HEK293 (cell line): ENCODE data around the gene RASGEF1B.

ENCODE experiments used
- BCL11A ChIP-seq: fragments of 450-650 bp; formaldehyde crosslinking; IDR thresholded peaks from 2 replicates; pipeline ENCODE4 v1.5.1; 2016; ENCODE audit warnings: low read depth, missing biosample characterization, missing genetic modification characterization
- ZNF132 ChIP-seq: fragments of 450-650 bp; formaldehyde crosslinking; IDR thresholded peaks from 2 replicates; pipeline ENCODE4 v1.5.1; 2017; ENCODE audit warnings: missing biosample characterization, missing genetic modification characterization, borderline replicate concordance
- ZNF24 ChIP-seq: fragments of 450-650 bp; formaldehyde crosslinking; IDR thresholded peaks from 2 replicates; pipeline ENCODE4 v1.5.1; 2016; ENCODE audit warnings: missing biosample characterization, missing genetic modification characterization
- ZNF335 ChIP-seq: fragments of 450-650 bp; formaldehyde crosslinking; conservative IDR thresholded peaks from 2 replicates; pipeline ENCODE4 v1.5.1; 2016; ENCODE audit warnings: missing biosample characterization, missing genetic modification characterization
- ZNF561 ChIP-seq: fragments of 450-650 bp; IDR thresholded peaks from 2 replicates; pipeline ENCODE4 v1.5.1; 2018; ENCODE audit warnings: missing biosample characterization, missing genetic modification characterization, borderline replicate concordance
- ZNF664 ChIP-seq: fragments of 450-650 bp; formaldehyde crosslinking; IDR thresholded peaks from 2 replicates; pipeline ENCODE4 v1.5.1; 2016; ENCODE audit warnings: missing biosample characterization, missing genetic modification characterization
- ZNF747 ChIP-seq: fragments of 450-650 bp; formaldehyde crosslinking; IDR thresholded peaks from 2 replicates; pipeline ENCODE4 v1.5.1; 2016; ENCODE audit warnings: missing biosample characterization, missing genetic modification characterization
- TF ChIP-seq, protein P1 (sequence below): fragments of 450-650 bp; formaldehyde crosslinking; IDR thresholded peaks from 2 replicates; pipeline ENCODE4 v1.5.1; 2016; ENCODE audit warnings: missing biosample characterization, missing genetic modification characterization
- TF ChIP-seq, protein P2 (sequence below): fragments of 450-650 bp; formaldehyde crosslinking; IDR thresholded peaks from 2 replicates; pipeline ENCODE4 v1.5.1; 2016; ENCODE audit warnings: missing biosample characterization, missing genetic modification characterization
- TF ChIP-seq, protein P3 (sequence below): fragments of 450-650 bp; formaldehyde crosslinking; IDR thresholded peaks from 2 replicates; pipeline ENCODE4 v1.5.1; 2016; ENCODE audit warnings: missing biosample characterization, missing genetic modification characterization
- TF ChIP-seq, protein P4 (sequence below): sonication (generic); formaldehyde crosslinking; IDR thresholded peaks from 2 replicates; pipeline ENCODE4 v1.8.1; 2022; ENCODE audit warnings: mild to moderate bottlenecking, moderate library complexity, missing genetic modification reagents
- TF ChIP-seq, protein P5 (sequence below): fragments of 450-650 bp; formaldehyde crosslinking; IDR thresholded peaks from 2 replicates; pipeline ENCODE4 v1.5.1; 2016; ENCODE audit warnings: missing biosample characterization, missing genetic modification characterization

DNA sequence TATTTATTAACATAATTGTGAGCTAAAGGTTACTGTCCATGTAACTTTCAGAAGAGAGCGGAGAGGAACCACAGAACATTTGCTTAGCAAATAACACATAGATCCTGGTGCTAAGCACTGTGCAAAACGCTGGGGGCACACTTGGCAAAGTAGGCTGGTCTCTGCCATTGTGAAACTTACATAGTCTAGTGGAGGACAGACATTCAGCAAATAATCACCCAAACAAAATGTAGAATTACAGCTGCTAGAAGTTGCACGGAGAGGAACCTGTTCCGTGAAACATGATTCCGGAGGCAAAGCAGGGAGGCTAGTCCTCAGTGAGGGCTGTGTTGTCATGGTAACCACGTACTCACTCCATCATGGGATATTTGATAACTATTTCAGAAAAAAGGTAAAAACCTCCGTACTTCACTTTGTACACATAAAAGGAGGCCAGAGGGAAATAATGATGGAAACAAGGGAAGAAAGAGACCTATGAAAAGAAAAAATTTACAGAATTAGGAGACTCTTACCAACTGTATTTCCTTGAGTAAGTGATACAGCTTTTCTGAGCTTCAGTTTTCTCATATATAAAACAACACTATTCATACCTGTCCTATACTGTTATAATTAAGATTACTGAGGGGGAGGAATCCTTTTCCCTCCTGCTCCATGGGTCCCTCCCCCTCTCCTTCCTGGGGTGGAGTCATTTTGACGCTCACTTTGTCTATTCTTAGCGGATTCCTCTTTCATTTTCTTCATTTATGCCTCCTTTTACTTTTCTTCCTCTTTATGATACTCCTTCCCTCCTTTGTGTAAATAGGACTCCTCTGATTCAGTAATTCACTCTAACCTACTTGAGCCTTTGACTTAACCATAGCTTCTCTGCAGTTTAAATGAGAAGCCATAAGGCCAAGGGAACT, 825 bp upstream of the RASGEF1B start:
- TF ChIP-seq, protein P1, sequence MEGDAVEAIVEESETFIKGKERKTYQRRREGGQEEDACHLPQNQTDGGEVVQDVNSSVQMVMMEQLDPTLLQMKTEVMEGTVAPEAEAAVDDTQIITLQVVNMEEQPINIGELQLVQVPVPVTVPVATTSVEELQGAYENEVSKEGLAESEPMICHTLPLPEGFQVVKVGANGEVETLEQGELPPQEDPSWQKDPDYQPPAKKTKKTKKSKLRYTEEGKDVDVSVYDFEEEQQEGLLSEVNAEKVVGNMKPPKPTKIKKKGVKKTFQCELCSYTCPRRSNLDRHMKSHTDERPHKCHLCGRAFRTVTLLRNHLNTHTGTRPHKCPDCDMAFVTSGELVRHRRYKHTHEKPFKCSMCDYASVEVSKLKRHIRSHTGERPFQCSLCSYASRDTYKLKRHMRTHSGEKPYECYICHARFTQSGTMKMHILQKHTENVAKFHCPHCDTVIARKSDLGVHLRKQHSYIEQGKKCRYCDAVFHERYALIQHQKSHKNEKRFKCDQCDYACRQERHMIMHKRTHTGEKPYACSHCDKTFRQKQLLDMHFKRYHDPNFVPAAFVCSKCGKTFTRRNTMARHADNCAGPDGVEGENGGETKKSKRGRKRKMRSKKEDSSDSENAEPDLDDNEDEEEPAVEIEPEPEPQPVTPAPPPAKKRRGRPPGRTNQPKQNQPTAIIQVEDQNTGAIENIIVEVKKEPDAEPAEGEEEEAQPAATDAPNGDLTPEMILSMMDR (tag by site-specific recombination) = peak; percentile 42; the same call in 1 of the 2 replicates
- no peak for TF ChIP-seq ZNF561 (tag by site-specific recombination)
- TF ChIP-seq, protein P2, sequence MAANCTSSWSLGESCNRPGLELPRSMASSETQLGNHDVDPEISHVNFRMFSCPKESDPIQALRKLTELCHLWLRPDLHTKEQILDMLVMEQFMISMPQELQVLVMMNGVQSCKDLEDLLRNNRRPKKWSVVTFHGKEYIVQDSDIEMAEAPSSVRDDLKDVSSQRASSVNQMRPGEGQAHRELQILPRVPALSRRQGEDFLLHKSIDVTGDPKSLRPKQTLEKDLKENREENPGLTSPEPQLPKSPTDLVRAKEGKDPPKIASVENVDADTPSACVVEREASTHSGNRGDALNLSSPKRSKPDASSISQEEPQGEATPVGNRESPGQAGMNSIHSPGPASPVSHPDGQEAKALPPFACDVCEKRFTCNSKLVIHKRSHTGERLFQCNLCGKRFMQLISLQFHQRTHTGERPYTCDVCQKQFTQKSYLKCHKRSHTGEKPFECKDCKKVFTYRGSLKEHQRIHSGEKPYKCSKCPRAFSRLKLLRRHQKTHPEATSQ (tag by site-specific recombination) = no peak
- TF ChIP-seq, protein P3, sequence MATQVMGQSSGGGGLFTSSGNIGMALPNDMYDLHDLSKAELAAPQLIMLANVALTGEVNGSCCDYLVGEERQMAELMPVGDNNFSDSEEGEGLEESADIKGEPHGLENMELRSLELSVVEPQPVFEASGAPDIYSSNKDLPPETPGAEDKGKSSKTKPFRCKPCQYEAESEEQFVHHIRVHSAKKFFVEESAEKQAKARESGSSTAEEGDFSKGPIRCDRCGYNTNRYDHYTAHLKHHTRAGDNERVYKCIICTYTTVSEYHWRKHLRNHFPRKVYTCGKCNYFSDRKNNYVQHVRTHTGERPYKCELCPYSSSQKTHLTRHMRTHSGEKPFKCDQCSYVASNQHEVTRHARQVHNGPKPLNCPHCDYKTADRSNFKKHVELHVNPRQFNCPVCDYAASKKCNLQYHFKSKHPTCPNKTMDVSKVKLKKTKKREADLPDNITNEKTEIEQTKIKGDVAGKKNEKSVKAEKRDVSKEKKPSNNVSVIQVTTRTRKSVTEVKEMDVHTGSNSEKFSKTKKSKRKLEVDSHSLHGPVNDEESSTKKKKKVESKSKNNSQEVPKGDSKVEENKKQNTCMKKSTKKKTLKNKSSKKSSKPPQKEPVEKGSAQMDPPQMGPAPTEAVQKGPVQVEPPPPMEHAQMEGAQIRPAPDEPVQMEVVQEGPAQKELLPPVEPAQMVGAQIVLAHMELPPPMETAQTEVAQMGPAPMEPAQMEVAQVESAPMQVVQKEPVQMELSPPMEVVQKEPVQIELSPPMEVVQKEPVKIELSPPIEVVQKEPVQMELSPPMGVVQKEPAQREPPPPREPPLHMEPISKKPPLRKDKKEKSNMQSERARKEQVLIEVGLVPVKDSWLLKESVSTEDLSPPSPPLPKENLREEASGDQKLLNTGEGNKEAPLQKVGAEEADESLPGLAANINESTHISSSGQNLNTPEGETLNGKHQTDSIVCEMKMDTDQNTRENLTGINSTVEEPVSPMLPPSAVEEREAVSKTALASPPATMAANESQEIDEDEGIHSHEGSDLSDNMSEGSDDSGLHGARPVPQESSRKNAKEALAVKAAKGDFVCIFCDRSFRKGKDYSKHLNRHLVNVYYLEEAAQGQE (tag by site-specific recombination) = no peak
- no peak for TF ChIP-seq BCL11A (tag by site-specific recombination)
- no peak for TF ChIP-seq ZNF664 (tag by site-specific recombination)
- TF ChIP-seq ZNF335 (tag by site-specific recombination) = peak; percentile 31
- TF ChIP-seq, protein P4, sequence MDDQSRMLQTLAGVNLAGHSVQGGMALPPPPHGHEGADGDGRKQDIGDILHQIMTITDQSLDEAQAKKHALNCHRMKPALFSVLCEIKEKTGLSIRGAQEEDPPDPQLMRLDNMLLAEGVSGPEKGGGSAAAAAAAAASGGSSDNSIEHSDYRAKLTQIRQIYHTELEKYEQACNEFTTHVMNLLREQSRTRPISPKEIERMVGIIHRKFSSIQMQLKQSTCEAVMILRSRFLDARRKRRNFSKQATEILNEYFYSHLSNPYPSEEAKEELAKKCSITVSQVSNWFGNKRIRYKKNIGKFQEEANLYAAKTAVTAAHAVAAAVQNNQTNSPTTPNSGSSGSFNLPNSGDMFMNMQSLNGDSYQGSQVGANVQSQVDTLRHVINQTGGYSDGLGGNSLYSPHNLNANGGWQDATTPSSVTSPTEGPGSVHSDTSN = no peak
- TF ChIP-seq, protein P5, sequence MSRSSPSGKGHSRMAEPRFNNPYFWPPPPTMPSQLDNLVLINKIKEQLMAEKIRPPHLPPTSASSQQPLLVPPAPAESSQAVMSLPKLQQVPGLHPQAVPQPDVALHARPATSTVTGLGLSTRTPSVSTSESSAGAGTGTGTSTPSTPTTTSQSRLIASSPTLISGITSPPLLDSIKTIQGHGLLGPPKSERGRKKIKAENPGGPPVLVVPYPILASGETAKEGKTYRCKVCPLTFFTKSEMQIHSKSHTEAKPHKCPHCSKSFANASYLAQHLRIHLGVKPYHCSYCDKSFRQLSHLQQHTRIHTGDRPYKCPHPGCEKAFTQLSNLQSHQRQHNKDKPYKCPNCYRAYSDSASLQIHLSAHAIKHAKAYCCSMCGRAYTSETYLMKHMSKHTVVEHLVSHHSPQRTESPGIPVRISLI (tag by site-specific recombination) = no peak
- no peak for TF ChIP-seq ZNF132 (tag by site-specific recombination)
- TF ChIP-seq ZNF24 = no peak
- no peak for TF ChIP-seq ZNF747 (tag by site-specific recombination)
